Inflammatory macrophage (primary cell): ENCODE measurements around the gene C12orf54.
"Not testable (repeated sequence)": the region's sequence is repeated elsewhere in the genome, so short reads cannot be mapped to it uniquely, and the experiment has no call there.

Experiments used
- DNase-seq, 2 donors: peaks; one replicate each; pipeline ENCODE4 v3.0.0-alpha.2; 2020 to 2022
- total RNA-seq, 18 experiments: gene quantifications; one replicate each; lab custom pipeline; 2026; ENCODE audit warnings: mixed read lengths in 6 of 18, inconsistent platforms in 2 of 18; lab: John Stamatoyannopoulos, UW

C12orf54 gene
- total RNA-seq, result 0 to 0.13 (median 0) reads per million in 18 experiments

DNA sequence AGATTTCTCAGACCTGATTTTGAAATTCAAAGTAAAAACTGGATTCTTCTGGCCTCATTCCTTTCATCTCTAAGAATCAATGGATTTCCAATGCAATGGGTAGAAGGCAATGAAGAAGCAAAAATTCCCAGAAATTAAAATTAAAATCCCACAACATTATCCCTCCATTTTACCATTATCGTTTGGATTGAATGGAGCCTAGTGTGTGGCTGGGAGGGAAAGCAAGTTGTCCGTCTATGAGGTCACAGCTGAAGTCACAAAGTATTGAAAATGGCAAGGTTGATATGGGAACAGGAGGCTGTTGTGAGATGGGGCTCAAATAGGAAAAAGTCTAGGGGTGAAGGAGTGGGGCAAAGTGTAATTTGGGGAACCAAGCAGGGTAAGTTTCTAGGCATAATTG, at the start of gene C12orf54:
Gene C12orf54 (plus strand): TSS at position 301 of the 400 bp plus-strand sequence. CDS start 799 bp downstream, outside the sequence.
- DNase-seq, result no peak

- not testable (repeated sequence) for DNase-seq
Measured at GRCh38 chr12:48434016-48434415, 48.3 kb upstream of the C12orf54 start.

- no peak for DNase-seq
Measured at GRCh38 chr12:48441069-48441468, 41.2 kb upstream of the C12orf54 start.

DNA sequence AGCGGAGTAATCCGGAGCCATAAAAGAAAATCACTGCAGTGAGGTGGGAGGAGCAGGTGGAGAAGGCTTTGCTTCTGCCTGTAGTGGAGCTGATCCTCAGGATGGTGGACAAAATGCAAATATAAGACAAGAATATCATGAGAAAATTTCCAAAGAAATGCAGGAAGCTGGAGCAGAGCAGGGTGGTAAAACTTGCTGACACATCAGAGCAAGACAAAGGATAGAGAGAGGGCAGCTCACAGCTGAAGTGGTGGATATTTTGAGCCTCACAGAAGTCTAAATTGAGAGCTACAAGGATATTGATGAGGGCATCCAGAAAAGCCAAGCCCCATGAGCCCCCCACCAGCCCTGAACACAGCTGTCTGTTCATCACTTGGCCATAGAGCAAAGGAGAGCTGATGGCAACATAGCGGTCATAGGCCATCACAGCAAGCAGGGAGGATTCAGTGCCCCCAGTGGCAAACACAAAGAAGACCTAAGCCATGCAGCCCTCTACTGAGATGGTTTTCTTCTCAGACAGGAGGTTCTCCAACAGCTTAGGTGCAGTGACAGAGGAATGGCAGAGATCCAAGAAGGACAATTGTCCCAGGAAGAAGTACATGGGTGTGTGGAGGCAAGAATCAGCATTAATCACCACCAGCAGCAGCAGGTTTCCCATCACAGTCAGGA, 40.0 kb upstream of the C12orf54 start:
- DNase-seq, result no peak

DNA sequence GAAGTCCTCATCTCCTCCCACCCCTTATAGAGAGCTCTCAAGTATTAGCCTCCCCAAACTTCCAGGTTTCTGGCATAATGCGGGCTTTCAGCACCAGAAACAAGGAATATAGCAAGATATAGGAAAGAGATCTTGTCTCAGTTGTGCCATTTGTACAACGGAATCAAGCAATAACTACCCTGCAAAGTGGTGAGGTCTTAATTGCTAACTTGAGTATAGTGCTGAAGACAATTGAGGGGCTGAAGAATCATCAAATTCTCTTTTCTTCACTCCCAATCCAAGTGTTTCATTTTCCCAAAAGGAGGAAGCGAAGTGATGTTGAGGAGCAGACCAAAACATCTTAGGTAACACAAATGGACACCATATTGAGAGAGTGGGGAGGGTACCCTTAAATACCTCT, 36.8 kb upstream of the C12orf54 start:
- DNase-seq, result no peak

DNA sequence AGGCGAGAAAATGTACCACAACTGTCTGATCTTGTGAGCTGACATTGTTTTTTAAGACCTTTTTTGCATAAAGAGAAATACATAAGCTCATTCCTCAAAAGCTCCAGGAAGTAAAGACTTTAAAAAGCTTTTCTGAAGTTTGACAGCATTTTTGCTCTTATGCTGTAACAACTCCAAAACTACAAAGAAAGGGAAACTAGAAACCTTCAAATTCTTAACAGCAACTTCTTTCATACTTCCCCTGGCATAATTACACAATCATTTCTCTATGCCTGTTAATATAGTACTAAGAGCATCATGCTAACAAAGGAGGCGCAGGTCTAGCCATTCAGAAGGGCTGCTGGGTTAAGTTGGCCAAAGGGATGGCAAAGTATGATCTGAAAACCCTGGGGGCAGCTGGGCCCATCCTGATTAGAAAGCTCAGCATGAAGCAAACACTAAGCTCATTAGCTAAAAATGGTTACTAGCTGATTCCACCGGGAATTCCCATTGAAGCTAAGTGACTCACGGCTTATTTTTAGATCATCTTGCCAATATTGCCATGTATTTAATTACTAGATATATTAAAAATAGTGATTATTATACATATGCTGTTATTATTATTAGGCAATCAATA, 36.0 kb upstream of the C12orf54 start:
- DNase-seq, result peak in 1 of 2 donors; percentile 23

- peak; percentile 14 to 30 for DNase-seq
Measured at GRCh38 chr12:48447755-48448154, 34.5 kb upstream of the C12orf54 start.

- no peak for DNase-seq
Measured at GRCh38 chr12:48451372-48451771, 30.9 kb upstream of the C12orf54 start.

- not testable (repeated sequence) for DNase-seq
Measured at GRCh38 chr12:48452961-48453360, 29.3 kb upstream of the C12orf54 start.

DNA sequence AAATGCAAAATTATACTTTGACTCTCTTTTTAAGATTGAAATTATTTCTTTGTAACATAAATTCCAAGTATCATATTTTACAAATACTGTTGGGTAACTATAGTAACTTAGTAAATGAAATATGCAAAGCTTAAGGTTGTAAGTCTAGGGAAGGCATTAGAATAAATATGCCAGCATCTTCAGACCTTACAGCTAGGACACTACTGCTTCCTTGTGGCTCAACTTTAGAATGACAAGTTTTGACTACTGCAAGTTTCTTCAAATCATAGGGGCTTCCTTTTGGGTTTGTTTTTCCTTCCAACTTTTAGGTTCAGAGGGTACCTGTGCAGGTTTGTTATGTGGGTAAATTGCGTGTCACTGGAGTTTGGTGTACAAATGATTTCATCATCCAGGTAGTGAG, 27.6 kb upstream of the C12orf54 start:
- DNase-seq, result peak; percentile 22 to 42

GRCh38 chr12:48455116-48455515, 27.2 kb upstream of the C12orf54 start:
- DNase-seq, result no peak

GRCh38 chr12:48459259-48459658, 23.0 kb upstream of the C12orf54 start:
- no peak for DNase-seq

DNA sequence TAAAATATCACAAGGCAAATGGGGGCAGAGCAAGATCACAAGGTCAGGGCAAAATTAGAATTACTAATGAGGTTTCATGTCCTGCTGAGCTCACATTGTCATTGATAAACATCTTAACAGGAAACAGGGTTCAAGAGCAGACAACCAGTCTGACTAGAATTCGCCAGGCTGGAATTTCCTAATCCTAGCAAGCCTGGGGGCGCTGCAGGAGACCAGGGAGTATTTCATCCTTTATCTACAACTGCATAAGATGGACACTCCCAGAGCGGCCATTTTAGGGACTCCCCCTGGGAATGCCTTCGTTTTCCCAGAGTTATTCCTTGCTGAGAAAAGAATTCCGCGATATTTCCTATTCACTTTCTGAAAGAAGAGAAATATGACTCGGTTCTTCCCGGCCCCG, 13.3 kb upstream of the C12orf54 start:
- DNase-seq, result not testable (repeated sequence)

DNA sequence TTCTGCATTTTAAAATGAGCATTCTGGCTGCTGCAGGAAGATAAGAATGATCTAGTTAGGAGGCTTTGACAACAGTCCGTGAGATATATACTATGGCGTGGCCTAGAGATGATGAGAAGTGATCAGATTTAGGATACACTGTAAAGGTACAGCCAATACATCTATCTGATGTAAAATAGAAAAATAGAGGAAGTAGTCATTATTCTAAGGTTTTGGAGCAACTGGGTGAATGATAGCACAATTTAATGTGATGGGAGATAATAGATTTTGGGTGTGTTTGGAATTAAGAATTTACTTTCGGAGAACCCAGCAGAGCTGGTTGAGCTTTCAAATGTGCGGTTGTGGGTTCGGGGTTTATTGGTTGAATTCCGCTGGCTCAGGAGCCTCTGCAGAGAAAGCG, 10.0 kb upstream of the C12orf54 start, which contains the start of gene ANP32D:
Gene ANP32D (plus strand): TSS at position 301 of the 400 bp plus-strand sequence. CDS start 106 bp downstream, outside the sequence.
- no peak for DNase-seq

DNA sequence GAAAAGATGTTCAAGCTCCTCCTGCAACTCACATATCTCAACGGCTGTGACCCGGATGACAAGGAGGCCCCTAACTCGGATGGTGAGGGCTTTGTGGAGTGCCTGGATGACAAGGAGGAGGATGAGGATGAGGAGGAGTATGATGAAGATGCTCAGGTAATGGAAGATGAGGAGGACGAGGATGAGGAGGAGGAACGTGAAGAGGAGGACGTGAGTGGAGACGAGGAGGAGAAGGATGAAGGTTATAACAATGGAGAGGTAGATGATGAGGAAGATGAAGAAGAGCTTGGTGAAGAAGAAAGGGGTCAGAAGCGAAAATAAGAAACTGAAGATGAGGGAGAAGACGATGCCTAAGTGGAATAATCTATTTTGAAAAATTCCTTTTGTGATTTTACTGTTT, 9.2 kb upstream of the C12orf54 start:
- no peak for DNase-seq

GRCh38 chr12:48474497-48474896, 7.8 kb upstream of the C12orf54 start:
- not testable (repeated sequence) for DNase-seq

GRCh38 chr12:48482930-48483329, 632 bp downstream of the C12orf54 start:
- DNase-seq, result no peak

DNA sequence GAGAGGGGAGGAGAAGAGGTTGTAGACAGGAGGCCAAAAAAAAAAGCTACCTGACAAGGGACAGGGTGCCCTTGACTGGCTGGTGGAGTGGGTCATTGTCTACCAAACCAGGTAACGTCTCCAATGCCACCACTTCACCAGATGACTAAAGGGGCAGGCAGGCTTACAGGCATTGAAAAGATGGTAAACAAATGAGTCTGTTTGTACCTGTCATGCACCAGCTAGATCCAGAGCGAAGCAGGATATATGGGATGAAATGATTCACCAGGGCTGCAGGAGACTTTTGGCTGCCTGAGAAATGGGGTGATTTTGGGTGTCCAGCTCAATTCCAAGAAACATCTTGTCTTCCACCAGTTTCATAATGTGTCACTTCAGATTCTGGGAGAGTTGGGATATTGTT, 4.0 kb downstream of the C12orf54 start:
- DNase-seq, result no peak

DNA sequence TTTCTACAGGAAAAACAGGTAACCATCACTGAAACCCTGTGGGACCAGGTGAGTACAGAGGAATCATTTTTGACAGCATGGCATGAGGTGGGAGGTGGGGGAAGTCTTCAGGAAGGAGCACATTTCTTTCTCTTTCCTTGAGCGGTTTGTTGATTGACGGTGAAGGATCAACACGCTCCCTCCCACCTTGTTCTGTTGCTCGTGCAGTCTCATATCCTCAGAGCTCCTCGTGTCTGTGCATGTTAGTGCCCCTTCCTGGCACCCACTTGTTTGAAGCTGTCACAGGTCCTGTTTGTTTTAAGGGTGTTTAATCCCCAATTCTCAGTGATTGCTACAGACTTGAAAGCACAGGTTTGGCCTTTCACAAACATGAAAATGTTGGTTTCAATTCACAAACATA, 4.4 kb downstream of the C12orf54 start:
- DNase-seq, result no peak

DNA sequence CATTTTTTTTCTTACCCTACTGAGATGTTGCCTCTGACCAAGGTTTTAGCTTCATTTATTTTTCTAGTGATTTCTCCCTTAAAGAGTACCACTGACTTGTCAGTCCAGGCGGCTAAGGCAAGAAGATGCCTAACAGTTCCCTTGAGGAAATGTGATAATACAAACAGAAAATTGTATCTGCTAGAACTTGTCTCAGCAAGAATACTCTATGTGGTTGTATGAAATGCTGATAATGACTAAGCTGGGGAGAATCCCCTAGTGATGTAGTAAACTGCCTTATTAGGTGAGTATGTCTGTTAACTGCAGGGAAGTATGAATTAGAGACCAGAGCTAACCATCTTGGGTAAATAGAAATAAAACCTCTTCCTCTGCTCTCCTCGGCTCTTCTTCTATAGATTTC, 6.7 kb downstream of the C12orf54 start:
- DNase-seq, result no peak

GRCh38 chr12:48489456-48489855, 7.2 kb downstream of the C12orf54 start:
- DNase-seq, result not testable (repeated sequence)

DNA sequence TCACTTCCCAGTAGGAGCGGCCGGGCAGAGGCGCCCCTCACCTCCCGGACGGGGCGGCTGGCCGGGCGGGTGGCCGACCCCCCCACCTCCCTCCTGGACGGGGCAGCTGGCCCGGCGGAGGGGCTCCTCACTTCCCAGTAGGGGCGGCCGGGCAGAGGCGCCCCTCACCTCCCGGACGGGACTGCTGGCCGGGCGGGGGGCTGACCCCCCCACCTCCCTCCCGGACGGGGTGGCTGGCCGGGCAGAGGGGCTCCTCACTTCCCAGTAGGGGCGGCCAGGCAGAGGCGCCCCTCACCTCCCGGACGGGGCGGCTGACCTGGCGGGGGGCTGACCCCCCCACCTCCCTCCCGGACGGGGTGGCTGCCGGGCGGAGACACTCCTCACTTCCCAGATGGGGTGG, 18.0 kb downstream of the C12orf54 start:
- DNase-seq, result not testable (repeated sequence)

DNA sequence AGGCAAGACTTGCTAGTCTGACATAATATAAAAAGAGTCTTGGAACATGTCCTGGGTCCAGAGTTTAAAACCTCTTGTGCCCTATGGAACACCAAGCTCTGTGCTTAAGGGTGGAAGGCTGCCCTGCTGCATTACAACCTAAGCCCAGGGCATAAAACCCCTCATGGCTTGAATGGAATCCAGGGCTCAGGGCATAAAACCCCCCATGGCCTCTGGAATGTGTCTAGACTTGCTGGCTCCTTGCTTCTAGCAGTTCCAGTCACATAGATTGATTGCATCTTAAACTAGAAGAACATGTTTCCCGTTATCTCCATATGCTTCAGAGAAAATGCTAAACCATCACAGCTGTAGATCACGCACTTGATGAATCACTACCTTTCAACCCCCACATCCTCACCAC, 24.5 kb downstream of the C12orf54 start:
- not testable (repeated sequence) for DNase-seq

GRCh38 chr12:48508987-48509386, 26.7 kb downstream of the C12orf54 start:
- DNase-seq, result no peak
